Sigmoid colon (tissue), 4 donors: Measurements from ENCODE around the gene SMOC2.

ENCODE experiments used
- CTCF ChIP-seq, 4 experiments: fragments of 450-650 bp in 3 of 4; fragments of 200-600 bp in 1 of 4; IDR thresholded peaks; one replicate each; pipeline ENCODE4 v1.5.1; 2016 to 2019; ENCODE audit warnings: antibody characterized with exemption in 4 of 4, mild to moderate bottlenecking in 3 of 4, moderate library complexity in 2 of 4
- POLR2A ChIP-seq, 2 donors: fragments of 450-650 bp; IDR thresholded peaks; one replicate each; pipeline ENCODE4 v1.6.1; 2016; ENCODE audit warnings: antibody characterized with exemption in 2 of 2, mild to moderate bottlenecking in 2 of 2, moderate library complexity in 2 of 2
- POLR2AphosphoS5 ChIP-seq, 4 donors: sonication (generic); formaldehyde crosslinking; IDR thresholded peaks; one replicate each; pipeline ENCODE4 v1.6.1; 2017; ENCODE audit warnings: antibody characterized with exemption in 4 of 4

GRCh38 chr6:168411130-168411529, 29.9 kb upstream of the SMOC2 start:
- no peak for TF ChIP-seq POLR2A (IDR thresholded peaks at IDR 0.05)
- no peak for TF ChIP-seq CTCF (IDR thresholded peaks at IDR 0.05)
- no peak for TF ChIP-seq POLR2AphosphoS5 (IDR thresholded peaks at IDR 0.05)
